Transverse colon (tissue), 4 donors: ENCODE results near the gene GDPD5. TPM values are rescaled to one million over a fixed set of nuclear protein-coding genes. Genes with fewer than 3 reads are reported as not detected.
A peak's percentile ranks its signal among the peaks of the same experiment; 100 is the strongest.

ENCODE experiments used
- DNase-seq: peaks from one replicate; pipeline ENCODE4 v3.0.0-alpha.2; 2019
- H3K27ac ChIP-seq, 4 donors: fragments of 200-600 bp; sonication (generic); 2 replicates each; pipeline ENCODE4 v1.5.1; 2016 to 2018; ENCODE audit warnings: inconsistent platforms in 4 of 4
- H3K27me3 ChIP-seq: fragments of 200-600 bp; sonication (generic); 2 replicates; pipeline ENCODE4 v1.5.1; 2017; ENCODE audit warnings: inconsistent platforms
- H3K36me3 ChIP-seq, 4 donors: fragments of 200-600 bp; sonication (generic); 2 replicates each; pipeline ENCODE4 v1.5.1; 2017 to 2019; ENCODE audit warnings: inconsistent platforms in 4 of 4
- H3K4me1 ChIP-seq, 4 donors: fragments of 200-600 bp; sonication (generic); 2 replicates each; pipeline ENCODE4 v1.5.1; 2017 to 2020; ENCODE audit warnings: inconsistent platforms in 4 of 4
- H3K4me3 ChIP-seq, 4 donors: fragments of 200-600 bp; sonication (generic); 1 replicate in 1 of 4; 2 replicates in 3 of 4; pipeline versions ENCODE4 v1.5.1 to v1.6.1; 2017 to 2019; ENCODE audit warnings: inconsistent platforms in 4 of 4
- H3K9me3 ChIP-seq, 2 donors: fragments of 200-600 bp; sonication (generic); 2 replicates each; pipeline ENCODE4 v1.5.1; 2017 to 2019; ENCODE audit warnings: inconsistent platforms in 2 of 2
- CTCF ChIP-seq, 5 experiments: fragments of 200-600 bp in 3 of 5; fragments of 450-650 bp in 2 of 5; sonication (generic) in 3 of 5; IDR thresholded peaks; 1 replicate in 2 of 5; 2 replicates in 3 of 5; pipeline ENCODE4 v1.5.1; 2016 to 2017; ENCODE audit warnings: antibody characterized with exemption in 5 of 5, inconsistent platforms in 3 of 5, mild to moderate bottlenecking in 2 of 5, moderate library complexity in 1 of 5
- EP300 ChIP-seq: sonication (generic); formaldehyde crosslinking; IDR thresholded peaks from one replicate; pipeline ENCODE4 v1.6.1; 2017; ENCODE audit warnings: antibody characterized with exemption, low read depth
- POLR2A ChIP-seq: fragments of 450-650 bp; IDR thresholded peaks from one replicate; pipeline ENCODE4 v1.6.1; 2016; ENCODE audit warnings: antibody characterized with exemption, mild to moderate bottlenecking, moderate library complexity
- POLR2AphosphoS5 ChIP-seq, 3 donors: sonication (generic); formaldehyde crosslinking; IDR thresholded peaks; one replicate each; pipeline ENCODE4 v1.6.1; 2016; ENCODE audit warnings: antibody characterized with exemption in 3 of 3
- WGBS, 2 donors: methylation state at CpG; one replicate each; pipeline ENCODE4 v1.1.5; 2018; ENCODE audit warnings: low coverage in 1 of 2; 5-methylcytosine and 5-hydroxymethylcytosine counted together
- in situ Hi-C, 4 donors: fragments of 200-750 bp; cut with MboI; loops; one replicate each; pipeline versions ENCODE4 v1.15.0 to v1.15.1; 2017; ENCODE audit warnings: low sequenced_read_pairs in 3 of 4, low pct_ligation_motif_present in 1 of 4, low pct_unique_long_range_greater_than_20kb in 1 of 4
- intact Hi-C: fragments of 100-400 bp; cut with DNase I; formaldehyde crosslinking; loops from one replicate; pipeline ENCODE4 v1.15.1; 2023; ENCODE audit warnings: low total_unique reads
- total RNA-seq, 4 donors: library from RNA; depleted of rRNA; stranded (reverse); fragments of >200 nt; gene quantifications; one replicate each; pipeline ENCODE4 v1.1.0, GENCODE V29; 2016

The GDPD5 gene
- total RNA-seq, 4 donors from 2014 or later = 3.7 to 10.1 (median 7.1) TPM; not detected in 1

GRCh38 chr11:75549370-75549958, 23.7 kb upstream of the GDPD5 start:
- Histone ChIP-seq H3K27ac (no peak overlapping the region), H3K4me1 (peaks cover 0 to 11% (median 8%) of the 10 kb centered on the region in 4 donors), H3K36me3 (no peaks in the 10 kb centered on the region), H3K4me3 (no peak overlapping the region), H3K27me3 (no peaks in the 10 kb centered on the region), H3K9me3 (no peaks in the 10 kb centered on the region)
- 76 to 79% methylated on average over 5 of the region's 5 CpGs for WGBS, 2 donors
- no peak for DNase-seq
- TF ChIP-seq EP300 = no peak
- no peak for TF ChIP-seq CTCF (IDR thresholded peaks at IDR 0.05)
- no peak for TF ChIP-seq POLR2AphosphoS5 (IDR thresholded peaks at IDR 0.05)
- TF ChIP-seq POLR2A = no peak
- in situ Hi-C loops (loop anchor here (25.0 kb wide), 2 partner anchors 112 to 262 kb away; partner anchors contain the start of gene KLHL35 (in 1 of the 4)), intact Hi-C loops (loop anchor here (5.0 kb wide), 1 partner anchor 33 kb away; no protein-coding TSS in a partner anchor)

- DNase-seq = no peak
- TF ChIP-seq EP300 = no peak
- no peak for TF ChIP-seq POLR2A
- no peak for TF ChIP-seq POLR2AphosphoS5 (IDR thresholded peaks at IDR 0.05)
- TF ChIP-seq CTCF (IDR thresholded peaks at IDR 0.05) = no peak
- in situ Hi-C loops = loop anchor here (25.0 kb wide), 2 partner anchors 111 to 261 kb away; partner anchors contain the start of gene KLHL35 (in 1 of the 4)
- peaks cover 0 to 7% (median 3%) of the 10 kb centered on the region in 4 donors for H3K4me1 ChIP-seq
- no peak overlapping the region for H3K4me3 ChIP-seq
- 94% methylated on average over 8 of the region's 8 CpGs; no CpG with 5 or more reads in 1 of the 2 donors for WGBS, 2 donors
- intact Hi-C loops = loop anchor here (5.0 kb wide), 1 partner anchor 34 kb away; no protein-coding TSS in a partner anchor
- no peaks in the 10 kb centered on the region for H3K27me3 ChIP-seq
- H3K9me3 ChIP-seq = no peaks in the 10 kb centered on the region
- H3K27ac ChIP-seq = no peak overlapping the region
- H3K36me3 ChIP-seq = no peaks in the 10 kb centered on the region
Observed at GRCh38 chr11:75548595-75549272, 23.0 kb upstream of the GDPD5 start.

GRCh38 chr11:75547617-75548058, 21.9 kb upstream of the GDPD5 start:
- peak; percentile 72 for DNase-seq
- Histone ChIP-seq H3K4me3 (no peak overlapping the region), H3K36me3 (no peaks in the 10 kb centered on the region), H3K27ac (peak overlapping the region in 1 of 4 donors; percentile 14), H3K27me3 (no peaks in the 10 kb centered on the region), H3K9me3 (no peaks in the 10 kb centered on the region), H3K4me1 (peaks cover 0 to 3% (median 1%) of the 10 kb centered on the region in 4 donors)
- intact Hi-C loops = loop anchor here (5.0 kb wide), 1 partner anchor 35 kb away; no protein-coding TSS in a partner anchor
- 14 to 60% methylated on average over 1 to 7 of the region's 7 CpGs for WGBS, 2 donors
- in situ Hi-C loops = loop anchor here (25.0 kb wide), 2 partner anchors 110 to 260 kb away; partner anchors contain the start of gene KLHL35 (in 1 of the 4)
- TF ChIP-seq CTCF (IDR thresholded peaks at IDR 0.05) = peak; percentile 77 to 90 (median 84)
- no peak for TF ChIP-seq POLR2A

- no peak overlapping the region for H3K27ac ChIP-seq
- TF ChIP-seq EP300 (no peak), CTCF (IDR thresholded peaks at IDR 0.05) (no peak), POLR2A (no peak), POLR2AphosphoS5 (IDR thresholded peaks at IDR 0.05) (no peak)
- H3K4me1 ChIP-seq = peaks cover 0 to 3% (median 1%) of the 10 kb centered on the region in 4 donors
- no peaks in the 10 kb centered on the region for H3K27me3 ChIP-seq
- H3K4me3 ChIP-seq = no peak overlapping the region
- in situ Hi-C loops (loop anchor here (25.0 kb wide), 2 partner anchors 110 to 260 kb away; partner anchors contain the start of gene KLHL35 (in 1 of the 4)), intact Hi-C loops (loop anchor here (5.0 kb wide), 1 partner anchor 35 kb away; no protein-coding TSS in a partner anchor)
- no peak for DNase-seq
- WGBS, 2 donors = 89 to 90% methylated on average over 1 of the region's 1 CpG
- H3K9me3 ChIP-seq = no peaks in the 10 kb centered on the region
- H3K36me3 ChIP-seq = no peaks in the 10 kb centered on the region
Observed at GRCh38 chr11:75547177-75547576, 21.4 kb upstream of the GDPD5 start.
